ENCODE data around the gene MARK1.

MARK1 gene

GRCh38 chr1:220528679-220529501 lies 954 bp downstream of the MARK1 start:
- in situ Hi-C loops (cut with HindIII; ENCODE audit: low sequenced_read_pairs) = no loop called here

- in situ Hi-C loops (cut with HindIII; ENCODE audit: low sequenced_read_pairs) = no loop called here
These were observed 1.6 kb downstream of the MARK1 start for GRCh38 chr1:220529521-220530020.

- in situ Hi-C loops (cut with HindIII; ENCODE audit: low sequenced_read_pairs) = no loop called here
These were observed 5.7 kb downstream of the MARK1 start for GRCh38 chr1:220533504-220534109.

- in situ Hi-C loops (cut with HindIII; ENCODE audit: low sequenced_read_pairs) = no loop called here
These were observed 17.0 kb downstream of the MARK1 start for GRCh38 chr1:220544901-220545303.

- in situ Hi-C loops (cut with HindIII; ENCODE audit: low sequenced_read_pairs) = no loop called here
These were observed 23.0 kb downstream of the MARK1 start for GRCh38 chr1:220550811-220551399.

- in situ Hi-C loops (cut with HindIII; ENCODE audit: low sequenced_read_pairs) = no loop called here
These were observed 23.8 kb downstream of the MARK1 start for GRCh38 chr1:220551718-220552117.

- in situ Hi-C loops (cut with HindIII; ENCODE audit: low sequenced_read_pairs) = no loop called here
These were observed 24.8 kb downstream of the MARK1 start for GRCh38 chr1:220552672-220553260.

- in situ Hi-C loops (cut with HindIII; ENCODE audit: low sequenced_read_pairs) = no loop called here
These were observed 28.7 kb downstream of the MARK1 start for GRCh38 chr1:220556641-220557040.

GRCh38 chr1:220563564-220563963 lies 35.6 kb downstream of the MARK1 start:
- in situ Hi-C loops (cut with HindIII; ENCODE audit: low sequenced_read_pairs) = no loop called here

GRCh38 chr1:220564216-220564615 lies 36.3 kb downstream of the MARK1 start:
- in situ Hi-C loops (cut with HindIII; ENCODE audit: low sequenced_read_pairs) = no loop called here

GRCh38 chr1:220565670-220566069 lies 37.7 kb downstream of the MARK1 start:
- in situ Hi-C loops (cut with HindIII; ENCODE audit: low sequenced_read_pairs) = no loop called here

- in situ Hi-C loops (cut with HindIII; ENCODE audit: low sequenced_read_pairs) = no loop called here
These were observed 38.9 kb downstream of the MARK1 start for GRCh38 chr1:220566869-220567268.

- in situ Hi-C loops (cut with HindIII; ENCODE audit: low sequenced_read_pairs) = no loop called here
These were observed 44.5 kb downstream of the MARK1 start for GRCh38 chr1:220572416-220572815.

- in situ Hi-C loops (cut with HindIII; ENCODE audit: low sequenced_read_pairs) = no loop called here
These were observed 45.9 kb downstream of the MARK1 start for GRCh38 chr1:220573836-220574235.

- in situ Hi-C loops (cut with HindIII; ENCODE audit: low sequenced_read_pairs) = no loop called here
These were observed 48.0 kb downstream of the MARK1 start for GRCh38 chr1:220575718-220576497.

- in situ Hi-C loops (cut with HindIII; ENCODE audit: low sequenced_read_pairs) = no loop called here
These were observed 50.0 kb downstream of the MARK1 start for GRCh38 chr1:220577926-220578325.

- in situ Hi-C loops (cut with HindIII; ENCODE audit: low sequenced_read_pairs) = no loop called here
These were observed 51.4 kb downstream of the MARK1 start for GRCh38 chr1:220579317-220579716.

- in situ Hi-C loops (cut with HindIII; ENCODE audit: low sequenced_read_pairs) = no loop called here
These were observed 64.8 kb downstream of the MARK1 start for GRCh38 chr1:220592714-220593113.

- in situ Hi-C loops (cut with HindIII; ENCODE audit: low sequenced_read_pairs) = no loop called here
These were observed 66.4 kb downstream of the MARK1 start for GRCh38 chr1:220594356-220594755.

- in situ Hi-C loops (cut with HindIII; ENCODE audit: low sequenced_read_pairs) = no loop called here
These were observed 67.2 kb downstream of the MARK1 start for GRCh38 chr1:220595179-220595578.

- in situ Hi-C loops (cut with HindIII; ENCODE audit: low sequenced_read_pairs) = no loop called here
These were observed 77.0 kb downstream of the MARK1 start for GRCh38 chr1:220604926-220605325.

Measured in endothelial cell of hepatic sinusoid (primary cell).